NB4 (cell line): ENCODE measurements around the gene FUT7.

Experiments
- CTCF ChIP-seq: IDR thresholded peaks from one replicate; pipeline ENCODE4 v1.5.1; 2012; ENCODE audit warnings: low read depth, low read length
- POLR2A ChIP-seq: IDR thresholded peaks from 2 replicates; pipeline ENCODE4 v1.6.1; 2011; ENCODE audit warnings: mild to moderate bottlenecking; ENCODE audit not compliant: insufficient read length; ENCODE audit errors: extremely low read depth

GRCh38 chr9:137031904-137032640, at the start of gene FUT7:
- TF ChIP-seq CTCF, result no peak
- TF ChIP-seq POLR2A, result no peak
